Astrocyte (in vitro differentiated cells and primary cell): ENCODE data around the gene LMNA. TPM values are rescaled to one million over a fixed set of nuclear protein-coding genes. Genes with fewer than 3 reads are reported as not detected.
A peak's percentile ranks its signal among the peaks of the same experiment; 100 is the strongest.

Source experiments
- DNase-seq: peaks from one replicate; pipeline ENCODE4 v3.0.0-alpha.2; 2010; ENCODE audit warnings: low read depth
- FAIRE-seq: peaks from 2 replicates; lab custom pipeline; 2011; peaks lifted over from hg19 to GRCh38; lab: Jason Lieb, UNC
- H2AFZ ChIP-seq: 2 replicates; pipeline ENCODE4 v1.6.0; 2012; ENCODE audit warnings: low read depth, low read length, inconsistent platforms
- H3K27ac ChIP-seq: 2 replicates; pipeline ENCODE4 v1.5.1; 2011; ENCODE audit warnings: low read depth, low read length, inconsistent platforms
- H3K27me3 ChIP-seq: 2 replicates; pipeline ENCODE4 v1.6.0; 2011; ENCODE audit warnings: low read length, inconsistent platforms; ENCODE audit not compliant: insufficient read depth
- H3K36me3 ChIP-seq: 2 replicates; pipeline ENCODE4 v1.5.1; 2011; ENCODE audit warnings: low read length, inconsistent platforms; ENCODE audit not compliant: insufficient read depth
- H3K4me1 ChIP-seq: 2 replicates; pipeline ENCODE4 v1.5.1; 2011; ENCODE audit warnings: low read length, inconsistent platforms; ENCODE audit not compliant: insufficient read depth
- H3K4me2 ChIP-seq: 2 replicates; pipeline ENCODE4 v1.6.0; 2012; ENCODE audit warnings: low read length, inconsistent platforms
- H3K4me3 ChIP-seq: 2 replicates; pipeline ENCODE4 v1.5.1; 2011; ENCODE audit warnings: low read depth, mild to moderate bottlenecking, low read length, inconsistent platforms; ENCODE audit not compliant: insufficient read depth
- H3K79me2 ChIP-seq: 2 replicates; pipeline ENCODE4 v1.6.0; 2012; ENCODE audit warnings: mild to moderate bottlenecking, low read length, inconsistent platforms; ENCODE audit not compliant: insufficient read depth
- H3K9ac ChIP-seq: 2 replicates; pipeline ENCODE4 v1.6.0; 2012; ENCODE audit warnings: mild to moderate bottlenecking, low read length, inconsistent platforms
- H3K9me3 ChIP-seq: 2 replicates; pipeline ENCODE4 v1.5.1; 2012; ENCODE audit warnings: low read depth, mild to moderate bottlenecking, low read length, inconsistent platforms; ENCODE audit not compliant: insufficient read depth
- H4K20me1 ChIP-seq: 2 replicates; pipeline ENCODE4 v1.6.0; 2012; ENCODE audit warnings: low read length, inconsistent platforms; ENCODE audit not compliant: insufficient read depth
- H3K27ac Mint-ChIP-seq: one replicate; pipeline ENCODE4 v1.8.0; 2021; ENCODE audit warnings: mild to moderate bottlenecking, mixed read lengths; ENCODE audit not compliant: unreplicated experiment
- H3K27me3 Mint-ChIP-seq: one replicate; pipeline ENCODE4 v1.8.0; 2021; ENCODE audit warnings: low read depth, mixed read lengths; ENCODE audit not compliant: unreplicated experiment
- H3K36me3 Mint-ChIP-seq: one replicate; pipeline ENCODE4 v1.8.0; 2021; ENCODE audit warnings: low read depth, mixed read lengths; ENCODE audit not compliant: unreplicated experiment
- H3K4me1 Mint-ChIP-seq: one replicate; pipeline ENCODE4 v1.8.0; 2021; ENCODE audit warnings: low read depth, mixed read lengths; ENCODE audit not compliant: unreplicated experiment
- H3K4me3 Mint-ChIP-seq: one replicate; pipeline ENCODE4 v1.8.0; 2021; ENCODE audit warnings: mild to moderate bottlenecking, moderate library complexity, mixed read lengths; ENCODE audit not compliant: unreplicated experiment
- H3K9me3 Mint-ChIP-seq: one replicate; pipeline ENCODE4 v1.8.0; 2021; ENCODE audit warnings: mild to moderate bottlenecking, mixed read lengths; ENCODE audit not compliant: unreplicated experiment
- EZH2 ChIP-seq: IDR thresholded peaks from 2 replicates; pipeline ENCODE4 v1.6.1; 2012; ENCODE audit warnings: mild to moderate bottlenecking, low read length, inconsistent platforms; ENCODE audit not compliant: insufficient read depth
- total RNA-seq: library from RNA; stranded (reverse); gene quantifications from 2 replicates; pipeline ENCODE4 v1.2.1, GENCODE V29; 2021
- TF ChIP-seq, protein P1 (sequence below): IDR thresholded peaks from 2 replicates; pipeline ENCODE4 v1.5.1; 2011; ENCODE audit warnings: low read depth, mild to moderate bottlenecking, inconsistent platforms, low read length, moderate library complexity; ENCODE audit not compliant: insufficient read depth

Gene LMNA
- total RNA-seq, 1 donor from 2014 or later, result 464 TPM

- H3K27ac Mint-ChIP-seq, result no peak overlapping the region
- no peaks in the 10 kb centered on the region for H3K9me3 ChIP-seq
- H3K27me3 ChIP-seq, result no peaks in the 10 kb centered on the region
- H3K79me2 ChIP-seq, result peaks cover 8% of the 10 kb centered on the region
- no peaks in the 10 kb centered on the region for H3K36me3 ChIP-seq
- peaks cover 3% of the 10 kb centered on the region for H3K36me3 Mint-ChIP-seq
- no peak overlapping the region for H3K27ac ChIP-seq
- no peak for FAIRE-seq
- no peak for DNase-seq
- no peak overlapping the region for H3K4me2 ChIP-seq
- TF ChIP-seq EZH2, result no peak
- TF ChIP-seq, protein P1, sequence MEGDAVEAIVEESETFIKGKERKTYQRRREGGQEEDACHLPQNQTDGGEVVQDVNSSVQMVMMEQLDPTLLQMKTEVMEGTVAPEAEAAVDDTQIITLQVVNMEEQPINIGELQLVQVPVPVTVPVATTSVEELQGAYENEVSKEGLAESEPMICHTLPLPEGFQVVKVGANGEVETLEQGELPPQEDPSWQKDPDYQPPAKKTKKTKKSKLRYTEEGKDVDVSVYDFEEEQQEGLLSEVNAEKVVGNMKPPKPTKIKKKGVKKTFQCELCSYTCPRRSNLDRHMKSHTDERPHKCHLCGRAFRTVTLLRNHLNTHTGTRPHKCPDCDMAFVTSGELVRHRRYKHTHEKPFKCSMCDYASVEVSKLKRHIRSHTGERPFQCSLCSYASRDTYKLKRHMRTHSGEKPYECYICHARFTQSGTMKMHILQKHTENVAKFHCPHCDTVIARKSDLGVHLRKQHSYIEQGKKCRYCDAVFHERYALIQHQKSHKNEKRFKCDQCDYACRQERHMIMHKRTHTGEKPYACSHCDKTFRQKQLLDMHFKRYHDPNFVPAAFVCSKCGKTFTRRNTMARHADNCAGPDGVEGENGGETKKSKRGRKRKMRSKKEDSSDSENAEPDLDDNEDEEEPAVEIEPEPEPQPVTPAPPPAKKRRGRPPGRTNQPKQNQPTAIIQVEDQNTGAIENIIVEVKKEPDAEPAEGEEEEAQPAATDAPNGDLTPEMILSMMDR, result no peak
- peak overlapping the region; percentile 7 for H3K4me3 Mint-ChIP-seq
- H3K9ac ChIP-seq, result no peak overlapping the region
- no peak overlapping the region for H3K4me3 ChIP-seq
- no peak overlapping the region for H2AFZ ChIP-seq
- H3K4me1 Mint-ChIP-seq, result peaks cover 32% of the 10 kb centered on the region
- H3K4me1 ChIP-seq, result peaks cover 45% of the 10 kb centered on the region
- peaks cover 6% of the 10 kb centered on the region for H4K20me1 ChIP-seq
- no peaks in the 10 kb centered on the region for H3K9me3 Mint-ChIP-seq
- no peaks in the 10 kb centered on the region for H3K27me3 Mint-ChIP-seq
These were observed 4.3 kb upstream of the LMNA start for GRCh38 chr1:156110252-156110651.

- DNase-seq (no peak), FAIRE-seq (no peak)
- Histone ChIP-seq H3K79me2 (peaks cover 20% of the 10 kb centered on the region), H3K4me3 (no peak overlapping the region), H3K4me1 (peaks cover 36% of the 10 kb centered on the region), H4K20me1 (peaks cover 17% of the 10 kb centered on the region), H3K4me2 (no peak overlapping the region), H3K27me3 (no peaks in the 10 kb centered on the region), H2AFZ (no peak overlapping the region), H3K9me3 (no peaks in the 10 kb centered on the region), H3K27ac (no peak overlapping the region), H3K9ac (no peak overlapping the region), H3K36me3 (no peaks in the 10 kb centered on the region)
- H3K27me3 Mint-ChIP-seq, result no peaks in the 10 kb centered on the region
- peaks cover 27% of the 10 kb centered on the region for H3K4me1 Mint-ChIP-seq
- no peaks in the 10 kb centered on the region for H3K9me3 Mint-ChIP-seq
- no peak for TF ChIP-seq EZH2
- TF ChIP-seq, protein P1, result no peak
- H3K4me3 Mint-ChIP-seq, result peak overlapping the region; percentile 31
- H3K27ac Mint-ChIP-seq, result peak overlapping the region; percentile 47
- H3K36me3 Mint-ChIP-seq, result peaks cover 5% of the 10 kb centered on the region
These were observed 3.1 kb upstream of the LMNA start for GRCh38 chr1:156111355-156111962.
